Fibroblast of skin of left quadriceps (primary cell): ENCODE measurements around the gene EPHB2.

Experiments used
- DNase-seq, 2 experiments: peaks; one replicate each; pipeline ENCODE4 v3.0.0-alpha.2; 2013; ENCODE audit warnings: low read depth in 2 of 2

EPHB2 gene

GRCh38 chr1:22751124-22751531 lies 40.5 kb downstream of the EPHB2 start:
- DNase-seq: no peak

- no peak for DNase-seq
Measured at GRCh38 chr1:22752339-22752738, 41.7 kb downstream of the EPHB2 start.

GRCh38 chr1:22753481-22753971 lies 42.9 kb downstream of the EPHB2 start:
- peak; percentile 83 to 84 for DNase-seq

- DNase-seq: no peak
Measured at GRCh38 chr1:22754106-22754768, 43.6 kb downstream of the EPHB2 start.

GRCh38 chr1:22754824-22755223 lies 44.2 kb downstream of the EPHB2 start:
- no peak for DNase-seq

- no peak for DNase-seq
Measured at GRCh38 chr1:22755641-22756040, 45.0 kb downstream of the EPHB2 start.

- DNase-seq: no peak
Measured at GRCh38 chr1:22756125-22756735, 45.6 kb downstream of the EPHB2 start.

GRCh38 chr1:22760455-22760854 lies 49.8 kb downstream of the EPHB2 start:
- DNase-seq: no peak

GRCh38 chr1:22761101-22761500 lies 50.5 kb downstream of the EPHB2 start:
- DNase-seq: no peak

GRCh38 chr1:22761821-22762220 lies 51.2 kb downstream of the EPHB2 start:
- DNase-seq: no peak

GRCh38 chr1:22763487-22764200 lies 53.0 kb downstream of the EPHB2 start:
- DNase-seq: no peak

- no peak for DNase-seq
Measured at GRCh38 chr1:22767852-22768251, 57.2 kb downstream of the EPHB2 start.

- no peak for DNase-seq
Measured at GRCh38 chr1:22769932-22770331, 59.3 kb downstream of the EPHB2 start.

- DNase-seq: no peak
Measured at GRCh38 chr1:22772014-22772413, 61.4 kb downstream of the EPHB2 start.

GRCh38 chr1:22773981-22774832 lies 63.6 kb downstream of the EPHB2 start:
- no peak for DNase-seq

- no peak for DNase-seq
Measured at GRCh38 chr1:22774833-22775182, 64.2 kb downstream of the EPHB2 start.

- DNase-seq: no peak
Measured at GRCh38 chr1:22775478-22775877, 64.8 kb downstream of the EPHB2 start.

- no peak for DNase-seq
Measured at GRCh38 chr1:22776035-22776613, 65.5 kb downstream of the EPHB2 start.

GRCh38 chr1:22777388-22778057 lies 66.9 kb downstream of the EPHB2 start:
- no peak for DNase-seq

GRCh38 chr1:22778408-22778807 lies 67.8 kb downstream of the EPHB2 start:
- DNase-seq: no peak

GRCh38 chr1:22778862-22779520 lies 68.4 kb downstream of the EPHB2 start:
- DNase-seq: no peak
